HepG2 (cell line): ENCODE results near the gene RUVBL1. TPM values are rescaled to one million over a fixed set of nuclear protein-coding genes. Genes with fewer than 3 reads are reported as not detected.
A peak's percentile ranks its signal among the peaks of the same experiment; 100 is the strongest.

Source experiments
- EED ChIP-seq: sonication (generic); formaldehyde crosslinking; IDR thresholded peaks from 2 replicates; pipeline ENCODE4 v1.5.0; 2020; ENCODE audit warnings: mild to moderate bottlenecking, missing genetic modification reagents
- ELF3 ChIP-seq: IDR thresholded peaks from 2 replicates; pipeline ENCODE4 v1.6.1; 2016; ENCODE audit warnings: missing genetic modification reagents, missing compliant biosample characterization
- GRHL1 ChIP-seq: sonication (generic); formaldehyde crosslinking; conservative IDR thresholded peaks from 2 replicates; pipeline ENCODE4 v1.8.0; 2022; ENCODE audit warnings: missing genetic modification reagents
- IRF1 ChIP-seq: sonication (generic); formaldehyde crosslinking; IDR thresholded peaks from 2 replicates; pipeline ENCODE4 v1.4.0; 2020; ENCODE audit warnings: low read depth, mild to moderate bottlenecking, missing genetic modification reagents
- MXI1 ChIP-seq: IDR thresholded peaks from 3 replicates; pipeline ENCODE4 v1.6.1; 2012; ENCODE audit warnings: low read depth, low read length, inconsistent platforms, borderline replicate concordance
- NAIF1 ChIP-seq: sonication (generic); formaldehyde crosslinking; IDR thresholded peaks from 2 replicates; pipeline ENCODE4 v1.5.0; 2020; ENCODE audit warnings: mild to moderate bottlenecking, missing genetic modification reagents, borderline replicate concordance
- NCOA2 ChIP-seq: sonication (generic); formaldehyde crosslinking; IDR thresholded peaks from 2 replicates; pipeline ENCODE4 v1.8.0; 2022; ENCODE audit warnings: inconsistent platforms
- PAF1 ChIP-seq: IDR thresholded peaks from 2 replicates; pipeline ENCODE4 v1.6.1; 2016; ENCODE audit warnings: missing genetic modification reagents, missing compliant biosample characterization
- PHF8 ChIP-seq: sonication (generic); formaldehyde crosslinking; IDR thresholded peaks from 2 replicates; pipeline ENCODE4 v1.5.0; 2020; ENCODE audit warnings: missing genetic modification reagents
- PRDM15 ChIP-seq: sonication (generic); formaldehyde crosslinking; IDR thresholded peaks from 2 replicates; pipeline ENCODE4 v1.4.0; 2020; ENCODE audit warnings: missing genetic modification reagents
- RFXANK ChIP-seq: IDR thresholded peaks from 2 replicates; pipeline ENCODE4 v1.6.1; 2016
- SIN3A ChIP-seq: IDR thresholded peaks from 2 replicates; pipeline ENCODE4 v1.6.1; 2011; ENCODE audit warnings: low read depth, mild to moderate bottlenecking, control low read depth, low read length, borderline replicate concordance
- STAT5B ChIP-seq: sonication (generic); formaldehyde crosslinking; IDR thresholded peaks from 2 replicates; pipeline ENCODE4 v1.4.0; 2020; ENCODE audit warnings: missing genetic modification reagents
- ZFP1 ChIP-seq: IDR thresholded peaks from 2 replicates; pipeline ENCODE4 v1.6.1; 2016
- ZFYVE20 ChIP-seq: sonication (generic); formaldehyde crosslinking; IDR thresholded peaks from 2 replicates; pipeline ENCODE4 v1.8.0; 2023; ENCODE audit warnings: low read depth, mild to moderate bottlenecking, moderate library complexity, missing genetic modification reagents, borderline replicate concordance
- ZNF260 ChIP-seq: sonication (generic); formaldehyde crosslinking; IDR thresholded peaks from 2 replicates; pipeline ENCODE4 v1.4.0; 2020; ENCODE audit warnings: missing genetic modification reagents, low read depth, mild to moderate bottlenecking, borderline replicate concordance
- ZNF3 ChIP-seq: IDR thresholded peaks from 2 replicates; pipeline ENCODE4 v1.7.0; 2017; ENCODE audit warnings: inconsistent platforms
- ZNF557 ChIP-seq: sonication (generic); formaldehyde crosslinking; IDR thresholded peaks from 2 replicates; pipeline ENCODE4 v1.4.0; 2020; ENCODE audit warnings: missing genetic modification reagents
- ZNF704 ChIP-seq: sonication (generic); formaldehyde crosslinking; IDR thresholded peaks from 2 replicates; pipeline ENCODE4 v1.8.1; 2023; ENCODE audit warnings: mild to moderate bottlenecking, inconsistent platforms, moderate library complexity, missing genetic modification reagents, borderline replicate concordance
- ZNF747 ChIP-seq: sonication (generic); formaldehyde crosslinking; IDR thresholded peaks from 2 replicates; pipeline ENCODE4 v1.8.1; 2023; ENCODE audit warnings: missing genetic modification reagents, mild to moderate bottlenecking, borderline replicate concordance
- polyA plus RNA-seq, 8 experiments: library from polyadenylated mRNA; depleted of rRNA in 3 of 8; stranded (reverse) in 7 of 8; unstranded in 1 of 8; fragments of >200 nt; fragmentation: Illumina TruSeq in 4 of 8; extraction: Trizol in 4 of 8; gene quantifications; 2 replicates each; pipeline versions ENCODE4 v1.2.1 to v1.2.3, GENCODE V29; 2011 to 2016; ENCODE audit warnings: low read depth in 4 of 8, missing spikeins in 1 of 8, mixed read lengths in 1 of 8; ENCODE audit not compliant: insufficient read depth in 1 of 8
- total RNA-seq, 5 experiments: library from RNA; depleted of rRNA; stranded (reverse); fragments of >200 nt; fragmentation: Illumina TruSeq; extraction: Trizol; gene quantifications; 2 replicates each; pipeline ENCODE4 v1.2.3, GENCODE V29; 2016; ENCODE audit warnings: low read depth in 1 of 5
- TF ChIP-seq, protein P1 (sequence below): sonication (generic); formaldehyde crosslinking; IDR thresholded peaks from 2 replicates; pipeline ENCODE4 v1.4.0; 2020; ENCODE audit warnings: mild to moderate bottlenecking, missing genetic modification reagents
- TF ChIP-seq, protein P2 (sequence below): sonication (generic); formaldehyde crosslinking; IDR thresholded peaks from 2 replicates; pipeline ENCODE4 v1.4.0; 2020; ENCODE audit warnings: missing genetic modification reagents; ENCODE audit errors: not compliant biosample characterization

RUVBL1 gene
- total and polyA plus RNA-seq, 2 of the 13 experiments (the other 11 are each of a cell fraction or from before 2014, with no cell fraction given): 32.7 to 86.3 TPM

GRCh38 chr3:128167973-128168674 is 44.5 kb upstream of the RUVBL1 start (continued):
- TF ChIP-seq PRDM15 (CRISPR knock-in tag) (no peak), ZNF747 (CRISPR knock-in tag) (peak; percentile 87; the same call in 1 of the 2 replicates), NAIF1 (CRISPR knock-in tag) (no peak), NCOA2 (CRISPR knock-in tag) (peak; percentile 92), ZNF704 (no peak), ZFP1 (CRISPR knock-in tag) (peak; percentile 68), ZNF3 (peak; percentile 99), ZNF260 (no peak), GRHL1 (no peak), IRF1 (CRISPR knock-in tag) (no peak), ZFYVE20 (CRISPR knock-in tag) (no peak), MXI1 (peak; percentile 26; the same call in 1 of the 3 replicates), ELF3 (CRISPR knock-in tag) (peak; percentile 74), SIN3A (0 out of 2 replicates have a peak, but pooled peaks have one; percentile 31), EED (no peak), ZNF557 (CRISPR knock-in tag) (0 out of 2 replicates have a peak, but pooled peaks have one; percentile 33), PAF1 (CRISPR knock-in tag) (no peak), RFXANK (CRISPR knock-in tag) (peak; percentile 20; the same call in 1 of the 2 replicates), PHF8 (CRISPR knock-in tag) (no peak), STAT5B (CRISPR knock-in tag) (no peak)
- TF ChIP-seq, protein P1, sequence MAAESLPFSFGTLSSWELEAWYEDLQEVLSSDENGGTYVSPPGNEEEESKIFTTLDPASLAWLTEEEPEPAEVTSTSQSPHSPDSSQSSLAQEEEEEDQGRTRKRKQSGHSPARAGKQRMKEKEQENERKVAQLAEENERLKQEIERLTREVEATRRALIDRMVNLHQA: no peak
- TF ChIP-seq, protein P2, sequence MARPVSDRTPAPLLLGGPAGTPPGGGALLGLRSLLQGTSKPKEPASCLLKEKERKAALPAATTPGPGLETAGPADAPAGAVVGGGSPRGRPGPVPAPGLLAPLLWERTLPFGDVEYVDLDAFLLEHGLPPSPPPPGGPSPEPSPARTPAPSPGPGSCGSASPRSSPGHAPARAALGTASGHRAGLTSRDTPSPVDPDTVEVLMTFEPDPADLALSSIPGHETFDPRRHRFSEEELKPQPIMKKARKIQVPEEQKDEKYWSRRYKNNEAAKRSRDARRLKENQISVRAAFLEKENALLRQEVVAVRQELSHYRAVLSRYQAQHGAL: no peak
